ENCODE results near the gene EPO. TPM values are rescaled to one million over a fixed set of nuclear protein-coding genes. Genes with fewer than 3 reads are reported as not detected.
A peak's percentile ranks its signal among the peaks of the same experiment; 100 is the strongest.

Gene EPO
- total RNA-seq (under 1 TPM in 1 of 2 experiments, not detected in 1; 0.22 TPM), polyA plus RNA-seq (not detected)

- POLR2A ChIA-PET, result no interaction called here
- H3K4me1 Mint-ChIP-seq, result peaks cover 2 to 5% (median 4%) of the 10 kb centered on the region in 3 donors
- peaks cover 0 to 13% (median 12%) of the 10 kb centered on the region in 5 donors for H3K9me3 Mint-ChIP-seq
- H3K4me3 ChIP-seq (ENCODE audit: low read length), result no peak within 1 kb of the TSS
- H3K27ac Mint-ChIP-seq, result peak within 1 kb of the TSS in 2 of 8 donors; percentile 39 to 68
- peaks cover 20% of the 10 kb centered on the region for H3K27me3 ChIP-seq (ENCODE audit: insufficient read depth, low read length, poor library complexity, severe bottlenecking)
- no peak for DNase-seq
- peaks cover 3% of the 10 kb centered on the region for H3K4me1 ChIP-seq (ENCODE audit: insufficient read depth, low read length)
- H3K27me3 Mint-ChIP-seq, result peaks cover 40 to 57% of the 10 kb centered on the region in 2 donors
- H3K4me3 Mint-ChIP-seq, result no peak within 1 kb of the TSS
- H3K36me3 ChIP-seq (ENCODE audit: insufficient read depth, low read length), result no peaks in the 10 kb centered on the region
- CTCF ChIA-PET, result interaction anchor here (1.7 kb wide), 1 partner anchor 14 kb away, joined by 4 read pairs; the partner anchor contains the start of gene POP7
- H3K27ac ChIP-seq (ENCODE audit: low read depth, low read length), result no peak within 1 kb of the TSS
- peaks cover 0 to 11% (median 0%) of the 10 kb centered on the region in 3 donors for H3K36me3 Mint-ChIP-seq
- no peaks in the 10 kb centered on the region for H3K9me3 ChIP-seq (ENCODE audit: low read length)
Measured at GRCh38 chr7:100720279-100720670, at the start of gene EPO. EPO (plus strand) TSS chr7:100720468; CDS start chr7:100720981, 513 bp downstream.

- peak overlapping the region in 2 of 8 donors; percentile 29 to 96 for H3K27ac Mint-ChIP-seq
- H3K27me3 Mint-ChIP-seq, result peaks cover 0 to 6% of the 10 kb centered on the region in 2 donors
- Histone ChIP-seq H3K9me3 (ENCODE audit: low read length) (no peaks in the 10 kb centered on the region), H3K27ac (ENCODE audit: low read depth, low read length) (no peak overlapping the region), H3K4me1 (ENCODE audit: insufficient read depth, low read length) (peaks cover 13% of the 10 kb centered on the region), H3K27me3 (ENCODE audit: insufficient read depth, low read length, poor library complexity, severe bottlenecking) (no peaks in the 10 kb centered on the region), H3K4me3 (ENCODE audit: low read length) (no peak overlapping the region), H3K36me3 (ENCODE audit: insufficient read depth, low read length) (peaks cover 4% of the 10 kb centered on the region)
- H3K36me3 Mint-ChIP-seq, result peaks cover 0 to 13% (median 0%) of the 10 kb centered on the region in 3 donors
- ChIA-PET CTCF (interaction anchor here (1.6 kb wide), 2 partner anchors 14 to 39 kb away, joined by 4 read pairs; no protein-coding TSS in a partner anchor), POLR2A (interaction anchor here (1.0 kb wide), 1 partner anchor 85 kb away, joined by 7 read pairs; the partner anchor contains the start of gene FBXO24)
- peaks cover 0 to 1% (median 0%) of the 10 kb centered on the region in 5 donors for H3K9me3 Mint-ChIP-seq
- H3K4me3 Mint-ChIP-seq, result peak overlapping the region in 2 of 7 donors; percentile 19 to 52
- no peak for DNase-seq
- peaks cover 4 to 9% (median 6%) of the 10 kb centered on the region in 3 donors for H3K4me1 Mint-ChIP-seq
Measured at GRCh38 chr7:100671353-100672327, 48.6 kb upstream of the EPO start.

GRCh38 chr7:100673302-100673941 lies 46.8 kb upstream of the EPO start, which contains the start of gene GNB2:
GNB2 (plus strand) TSS chr7:100673740; CDS start chr7:100676266, 2,526 bp downstream.
- peaks cover 0 to 1% (median 0%) of the 10 kb centered on the region in 5 donors for H3K9me3 Mint-ChIP-seq
- peaks cover 0 to 6% of the 10 kb centered on the region in 2 donors for H3K27me3 Mint-ChIP-seq
- Histone ChIP-seq H3K36me3 (ENCODE audit: insufficient read depth, low read length) (peaks cover 21% of the 10 kb centered on the region), H3K4me3 (ENCODE audit: low read length) (peak within 1 kb of the TSS; percentile 84), H3K27ac (ENCODE audit: low read depth, low read length) (peak within 1 kb of the TSS; percentile 89), H3K4me1 (ENCODE audit: insufficient read depth, low read length) (peaks cover 15% of the 10 kb centered on the region), H3K27me3 (ENCODE audit: insufficient read depth, low read length, poor library complexity, severe bottlenecking) (no peaks in the 10 kb centered on the region), H3K9me3 (ENCODE audit: low read length) (no peaks in the 10 kb centered on the region)
- H3K36me3 Mint-ChIP-seq, result peaks cover 0 to 29% (median 0%) of the 10 kb centered on the region in 3 donors
- ChIA-PET CTCF (interaction anchor here (0.8 to 1.3 kb wide), 6 partner anchors 18 to 89 kb away, joined by 3 to 5 read pairs (median 3); partner anchors contain the start of gene POP7), POLR2A (interaction anchor here (0.6 to 2.3 kb wide), 6 partner anchors 16 to 87 kb away, joined by 3 to 10 read pairs (median 6); partner anchors contain the start of genes FBXO24, MOSPD3 and POP7)
- peak; percentile 93 to 98 (median 96) for DNase-seq
- H3K4me3 Mint-ChIP-seq, result peak within 1 kb of the TSS; percentile 92 to 98 (median 95)
- H3K4me1 Mint-ChIP-seq, result peaks cover 10 to 23% (median 12%) of the 10 kb centered on the region in 3 donors
- H3K27ac Mint-ChIP-seq, result peak within 1 kb of the TSS; percentile 95 to 98 (median 96)

- Histone ChIP-seq H3K27me3 (ENCODE audit: insufficient read depth, low read length, poor library complexity, severe bottlenecking) (no peaks in the 10 kb centered on the region), H3K4me1 (ENCODE audit: insufficient read depth, low read length) (peaks cover 15% of the 10 kb centered on the region), H3K9me3 (ENCODE audit: low read length) (no peaks in the 10 kb centered on the region), H3K36me3 (ENCODE audit: insufficient read depth, low read length) (peaks cover 23% of the 10 kb centered on the region), H3K27ac (ENCODE audit: low read depth, low read length) (peak overlapping the region; percentile 89), H3K4me3 (ENCODE audit: low read length) (peak overlapping the region; percentile 84)
- peaks cover 12 to 24% (median 13%) of the 10 kb centered on the region in 3 donors for H3K4me1 Mint-ChIP-seq
- peak overlapping the region; percentile 95 to 98 (median 96) for H3K27ac Mint-ChIP-seq
- peak overlapping the region; percentile 92 to 98 (median 95) for H3K4me3 Mint-ChIP-seq
- POLR2A ChIA-PET, result interaction anchor here (0.6 to 3.3 kb wide), 8 partner anchors 8 to 245 kb away, joined by 3 to 14 read pairs (median 6); partner anchors contain the start of genes AGFG2, FBXO24, LRCH4 and MEPCE
- peaks cover 0 to 6% of the 10 kb centered on the region in 2 donors for H3K27me3 Mint-ChIP-seq
- CTCF ChIA-PET, result interaction anchor here (0.7 to 1.9 kb wide), 4 partner anchors 31 to 89 kb away, joined by 3 to 8 read pairs (median 4); partner anchors contain the start of gene POP7
- H3K36me3 Mint-ChIP-seq, result peaks cover 0 to 31% (median 0%) of the 10 kb centered on the region in 3 donors
- peaks cover 0 to 1% (median 0%) of the 10 kb centered on the region in 5 donors for H3K9me3 Mint-ChIP-seq
- peak in 3 of 5 donors; percentile 34 to 66 (median 39) for DNase-seq
Measured at GRCh38 chr7:100673942-100674410, 46.3 kb upstream of the EPO start.

- peaks cover 0 to 37% (median 0%) of the 10 kb centered on the region in 3 donors for H3K36me3 Mint-ChIP-seq
- DNase-seq, result peak in 4 of 5 donors; percentile 23 to 59 (median 46)
- peaks cover 0 to 6% of the 10 kb centered on the region in 2 donors for H3K27me3 Mint-ChIP-seq
- Histone ChIP-seq H3K27ac (ENCODE audit: low read depth, low read length) (peak overlapping the region; percentile 89), H3K4me3 (ENCODE audit: low read length) (peak overlapping the region; percentile 84), H3K27me3 (ENCODE audit: insufficient read depth, low read length, poor library complexity, severe bottlenecking) (no peaks in the 10 kb centered on the region), H3K9me3 (ENCODE audit: low read length) (no peaks in the 10 kb centered on the region), H3K36me3 (ENCODE audit: insufficient read depth, low read length) (peaks cover 28% of the 10 kb centered on the region), H3K4me1 (ENCODE audit: insufficient read depth, low read length) (peaks cover 15% of the 10 kb centered on the region)
- ChIA-PET CTCF (interaction anchor here (0.7 to 1.9 kb wide), 6 partner anchors 17 to 103 kb away, joined by 3 to 8 read pairs (median 3); partner anchors contain the start of gene POP7), POLR2A (interaction anchor here (0.6 to 3.3 kb wide), 8 partner anchors 7 to 245 kb away, joined by 3 to 14 read pairs (median 6); partner anchors contain the start of genes AGFG2, FBXO24, LRCH4 and MEPCE)
- H3K9me3 Mint-ChIP-seq, result peaks cover 0 to 1% (median 0%) of the 10 kb centered on the region in 5 donors
- peak overlapping the region; percentile 92 to 98 (median 95) for H3K4me3 Mint-ChIP-seq
- H3K4me1 Mint-ChIP-seq, result peaks cover 16 to 29% (median 18%) of the 10 kb centered on the region in 3 donors
- peak overlapping the region; percentile 95 to 98 (median 96) for H3K27ac Mint-ChIP-seq
Measured at GRCh38 chr7:100674411-100675104, 45.7 kb upstream of the EPO start.

GRCh38 chr7:100675105-100675451 lies 45.2 kb upstream of the EPO start:
- peaks cover 0 to 6% of the 10 kb centered on the region in 2 donors for H3K27me3 Mint-ChIP-seq
- Histone ChIP-seq H3K36me3 (ENCODE audit: insufficient read depth, low read length) (peaks cover 28% of the 10 kb centered on the region), H3K27me3 (ENCODE audit: insufficient read depth, low read length, poor library complexity, severe bottlenecking) (no peaks in the 10 kb centered on the region), H3K9me3 (ENCODE audit: low read length) (no peaks in the 10 kb centered on the region), H3K27ac (ENCODE audit: low read depth, low read length) (peak overlapping the region; percentile 89), H3K4me1 (ENCODE audit: insufficient read depth, low read length) (peaks cover 16% of the 10 kb centered on the region), H3K4me3 (ENCODE audit: low read length) (peak overlapping the region; percentile 84)
- H3K36me3 Mint-ChIP-seq, result peaks cover 0 to 42% (median 0%) of the 10 kb centered on the region in 3 donors
- H3K4me3 Mint-ChIP-seq, result peak overlapping the region; percentile 93 to 98 (median 95)
- H3K4me1 Mint-ChIP-seq, result peaks cover 18 to 35% (median 21%) of the 10 kb centered on the region in 3 donors
- H3K9me3 Mint-ChIP-seq, result peaks cover 0 to 1% (median 0%) of the 10 kb centered on the region in 5 donors
- peak overlapping the region in 3 of 8 donors; percentile 96 to 99 (median 97) for H3K27ac Mint-ChIP-seq
- ChIA-PET POLR2A (interaction anchor here (1.1 to 3.3 kb wide), 8 partner anchors 15 to 246 kb away, joined by 3 to 14 read pairs (median 8); partner anchors contain the start of genes AGFG2, FBXO24, LRCH4 and MEPCE), CTCF (interaction anchor here (0.8 to 1.9 kb wide), 5 partner anchors 17 to 103 kb away, joined by 3 to 8 read pairs (median 3); partner anchors contain the start of gene POP7)
- DNase-seq, result peak in 1 of 5 donors; percentile 48
